DND-41 (cell line): Measurements from ENCODE around the gene VPS37C.

Source experiments
- ATAC-seq: fragments of 200-7000 bp; cut with Tn5 transposase; 3 replicates; pipeline ENCODE4 v1.9.1; 2021; ENCODE audit warnings: low read depth; ENCODE audit not compliant: insufficient read depth
- DNase-seq: peaks from one replicate; pipeline ENCODE4 v3.0.0-alpha.2; 2020
- H2AFZ ChIP-seq: 2 replicates; pipeline ENCODE4 v1.6.0; 2012; ENCODE audit warnings: low read depth, low read length
- H3K27ac ChIP-seq: 2 replicates; pipeline ENCODE4 v1.5.1; 2012; ENCODE audit warnings: low read length, inconsistent platforms
- H3K27me3 ChIP-seq: fragments of 200-600 bp; sonication (generic); 2 replicates; pipeline ENCODE4 v1.6.0; 2012; ENCODE audit warnings: low read length, mild to moderate bottlenecking, inconsistent platforms; ENCODE audit not compliant: insufficient read depth, poor library complexity
- H3K36me3 ChIP-seq: 2 replicates; pipeline ENCODE4 v1.5.1; 2012; ENCODE audit warnings: low read length, inconsistent platforms; ENCODE audit not compliant: insufficient read depth
- H3K4me1 ChIP-seq: 2 replicates; pipeline ENCODE4 v1.5.1; 2012; ENCODE audit warnings: mild to moderate bottlenecking, low read length; ENCODE audit not compliant: insufficient read depth
- H3K4me2 ChIP-seq: 2 replicates; pipeline ENCODE4 v1.6.0; 2012; ENCODE audit warnings: mild to moderate bottlenecking, moderate library complexity, low read length, inconsistent platforms; ENCODE audit not compliant: insufficient read depth
- H3K4me3 ChIP-seq, 2 experiments: fragments of 200-600 bp in 1 of 2; shearing (Covaris generic) in 1 of 2; 2 replicates each; pipeline ENCODE4 v1.5.1; 2012 to 2016; ENCODE audit warnings: inconsistent platforms in 2 of 2, low read length in 2 of 2, mild to moderate bottlenecking in 2 of 2, low read depth in 1 of 2, moderate library complexity in 1 of 2
- H3K79me2 ChIP-seq: 2 replicates; pipeline ENCODE4 v1.6.0; 2012; ENCODE audit warnings: low read length, inconsistent platforms; ENCODE audit not compliant: insufficient read depth
- H3K9ac ChIP-seq: 2 replicates; pipeline ENCODE4 v1.6.0; 2012; ENCODE audit warnings: low read depth, mild to moderate bottlenecking, inconsistent platforms, low read length, moderate library complexity
- H3K9me3 ChIP-seq: 2 replicates; pipeline ENCODE4 v1.5.1; 2012; ENCODE audit warnings: low read length, moderate library complexity, mild to moderate bottlenecking, inconsistent platforms; ENCODE audit not compliant: insufficient read depth, severe bottlenecking
- H4K20me1 ChIP-seq: 2 replicates; pipeline ENCODE4 v1.6.0; 2012; ENCODE audit warnings: low read length; ENCODE audit not compliant: insufficient read depth
- EZH2 ChIP-seq: IDR thresholded peaks from 3 replicates; pipeline ENCODE4 v1.6.1; 2012; ENCODE audit warnings: borderline replicate concordance, low read depth, mild to moderate bottlenecking, moderate library complexity, low read length, inconsistent platforms; ENCODE audit not compliant: severe bottlenecking
- TF ChIP-seq, protein P1 (sequence below): IDR thresholded peaks from 2 replicates; pipeline ENCODE4 v1.5.1; 2012; ENCODE audit warnings: borderline replicate concordance, low read length, moderate library complexity, mild to moderate bottlenecking; ENCODE audit not compliant: poor library complexity, severe bottlenecking; ENCODE audit errors: extremely low read depth

Gene VPS37C

DNA sequence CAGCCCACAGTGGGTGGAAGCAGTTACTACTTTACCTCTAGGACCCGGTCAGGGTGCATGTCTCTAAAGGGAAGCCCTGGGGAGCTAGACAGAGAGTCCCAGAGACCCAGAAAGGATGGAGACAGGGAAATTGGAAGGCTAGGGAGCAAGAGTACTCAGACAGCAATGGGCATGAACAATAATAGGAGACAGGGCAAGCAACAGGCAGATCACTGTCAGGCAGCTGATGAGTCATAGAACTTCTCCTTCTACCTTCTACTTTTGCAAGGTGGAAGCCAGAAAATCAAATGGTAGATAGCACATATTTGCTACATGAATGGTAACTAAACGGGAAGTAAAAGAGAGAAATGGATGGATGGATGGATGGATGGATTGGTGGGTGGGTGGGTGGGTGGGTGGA lies 39.3 kb downstream of the VPS37C start:
- DNase-seq (no peak), ATAC-seq (no peak)
- Histone ChIP-seq H3K36me3 (no peaks in the 10 kb centered on the region), H3K79me2 (no peaks in the 10 kb centered on the region), H3K27me3 (peaks cover 3% of the 10 kb centered on the region), H3K9ac (no peak overlapping the region), H3K9me3 (no peaks in the 10 kb centered on the region), H3K4me3 (no peak overlapping the region), H2AFZ (no peak overlapping the region), H3K27ac (no peak overlapping the region), H3K4me2 (no peak overlapping the region), H3K4me1 (no peaks in the 10 kb centered on the region), H4K20me1 (no peaks in the 10 kb centered on the region)
- TF ChIP-seq EZH2: no peak
- TF ChIP-seq, protein P1, sequence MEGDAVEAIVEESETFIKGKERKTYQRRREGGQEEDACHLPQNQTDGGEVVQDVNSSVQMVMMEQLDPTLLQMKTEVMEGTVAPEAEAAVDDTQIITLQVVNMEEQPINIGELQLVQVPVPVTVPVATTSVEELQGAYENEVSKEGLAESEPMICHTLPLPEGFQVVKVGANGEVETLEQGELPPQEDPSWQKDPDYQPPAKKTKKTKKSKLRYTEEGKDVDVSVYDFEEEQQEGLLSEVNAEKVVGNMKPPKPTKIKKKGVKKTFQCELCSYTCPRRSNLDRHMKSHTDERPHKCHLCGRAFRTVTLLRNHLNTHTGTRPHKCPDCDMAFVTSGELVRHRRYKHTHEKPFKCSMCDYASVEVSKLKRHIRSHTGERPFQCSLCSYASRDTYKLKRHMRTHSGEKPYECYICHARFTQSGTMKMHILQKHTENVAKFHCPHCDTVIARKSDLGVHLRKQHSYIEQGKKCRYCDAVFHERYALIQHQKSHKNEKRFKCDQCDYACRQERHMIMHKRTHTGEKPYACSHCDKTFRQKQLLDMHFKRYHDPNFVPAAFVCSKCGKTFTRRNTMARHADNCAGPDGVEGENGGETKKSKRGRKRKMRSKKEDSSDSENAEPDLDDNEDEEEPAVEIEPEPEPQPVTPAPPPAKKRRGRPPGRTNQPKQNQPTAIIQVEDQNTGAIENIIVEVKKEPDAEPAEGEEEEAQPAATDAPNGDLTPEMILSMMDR: no peak

GRCh38 chr11:61121192-61121831 lies 39.9 kb downstream of the VPS37C start:
- H4K20me1 ChIP-seq: no peaks in the 10 kb centered on the region
- H3K79me2 ChIP-seq: no peaks in the 10 kb centered on the region
- H3K36me3 ChIP-seq: no peaks in the 10 kb centered on the region
- H3K9ac ChIP-seq: no peak overlapping the region
- no peaks in the 10 kb centered on the region for H3K4me1 ChIP-seq
- no peak overlapping the region for H3K4me3 ChIP-seq
- H3K27ac ChIP-seq: no peak overlapping the region
- TF ChIP-seq, protein P1: no peak
- no peak for TF ChIP-seq EZH2
- DNase-seq (no peak), ATAC-seq (no peak)
- peaks cover 3% of the 10 kb centered on the region for H3K27me3 ChIP-seq
- no peak overlapping the region for H2AFZ ChIP-seq
- no peak overlapping the region for H3K4me2 ChIP-seq
- H3K9me3 ChIP-seq: no peaks in the 10 kb centered on the region

GRCh38 chr11:61120706-61121191 lies 40.5 kb downstream of the VPS37C start:
- Histone ChIP-seq H3K36me3 (no peaks in the 10 kb centered on the region), H3K4me2 (no peak overlapping the region), H4K20me1 (no peaks in the 10 kb centered on the region), H3K79me2 (no peaks in the 10 kb centered on the region), H3K4me3 (no peak overlapping the region), H3K9me3 (no peaks in the 10 kb centered on the region), H3K27ac (no peak overlapping the region), H2AFZ (no peak overlapping the region), H3K4me1 (no peaks in the 10 kb centered on the region), H3K9ac (no peak overlapping the region), H3K27me3 (peaks cover 3% of the 10 kb centered on the region)
- DNase-seq: peak; percentile 51
- peak; percentile 91 for ATAC-seq
- TF ChIP-seq, protein P1: no peak
- no peak for TF ChIP-seq EZH2
